Ovary (tissue), 9 donors: Measurements from ENCODE around the gene MOXD1. TPM values are rescaled to one million over a fixed set of nuclear protein-coding genes. Genes with fewer than 3 reads are reported as not detected.

Source experiments
- DNase-seq, 5 donors: peaks; one replicate each; pipeline ENCODE4 v3.0.0-alpha.2; 2019 to 2020
- H3K27ac ChIP-seq, 2 donors: fragments of 200-600 bp; one replicate each; pipeline versions ENCODE4 v1.5.1 to v1.8.0; 2019 to 2022
- H3K27me3 ChIP-seq: fragments of 200-600 bp; one replicate; pipeline ENCODE4 v1.8.0; 2022
- H3K36me3 ChIP-seq: fragments of 200-600 bp; sonication (generic); one replicate; pipeline ENCODE4 v1.5.1; 2019
- H3K4me1 ChIP-seq: one replicate; pipeline ENCODE4 v1.8.1; 2013; ENCODE audit warnings: mild to moderate bottlenecking, moderate library complexity; ENCODE audit not compliant: insufficient read depth
- H3K4me3 ChIP-seq: fragments of 200-600 bp; sonication (generic); one replicate; pipeline ENCODE4 v1.5.1; 2017
- H3K9me3 ChIP-seq, 2 donors: fragments of 200-600 bp in 1 of 2; sonication (generic) in 1 of 2; one replicate each; pipeline versions ENCODE4 v1.5.1 to v1.8.1; 2013 to 2019; ENCODE audit warnings: mild to moderate bottlenecking in 1 of 2, moderate library complexity in 1 of 2
- CTCF ChIP-seq, 3 donors: fragments of 450-650 bp in 2 of 3; fragments of 200-600 bp in 1 of 3; IDR thresholded peaks; one replicate each; pipeline versions ENCODE4 v1.5.1 to v1.8.0; 2016 to 2022; ENCODE audit warnings: antibody characterized with exemption in 3 of 3, mild to moderate bottlenecking in 1 of 3
- EP300 ChIP-seq: sonication (generic); formaldehyde crosslinking; IDR thresholded peaks from one replicate; pipeline ENCODE4 v1.6.1; 2017; ENCODE audit warnings: antibody characterized with exemption
- POLR2A ChIP-seq: fragments of 450-650 bp; IDR thresholded peaks from one replicate; pipeline ENCODE4 v1.6.1; 2017; ENCODE audit warnings: antibody characterized with exemption, mild to moderate bottlenecking, moderate library complexity
- WGBS, 3 donors: extraction: QIAGEN DNeasy Blood & Tissue Kit in 1 of 3; methylation state at CpG; one replicate each; pipeline versions ENCODE4 v1.1.5 to v1.1.7; 2013 to 2017; 5-methylcytosine and 5-hydroxymethylcytosine counted together
- intact Hi-C, 4 donors: fragments of 100-400 bp; cut with DNase I; formaldehyde crosslinking; loops; one replicate each; pipeline versions ENCODE4 v1.11.0 to v1.15.1; 2022 to 2023
- polyA plus RNA-seq, 2 donors: library from polyadenylated mRNA; stranded (reverse); fragments of 200-250 nt in 1 of 2; fragments of 350-450 nt in 1 of 2; fragmentation: Illumina TruSeq in 1 of 2; extraction: RNeasy Lipid Tissue Mini Kit (QIAGEN cat#74804) in 1 of 2; gene quantifications; one replicate each; pipeline ENCODE4 v1.2.3, GENCODE V29; 2013 to 2014
- total RNA-seq, 7 donors: library from RNA; depleted of rRNA in 2 of 7; stranded (reverse); fragments of >200 nt in 2 of 7; fragmentation: NEBNext Ultra II Directional in 3 of 7; extraction: Animal tissue kit (Norgen Biotek cat#: 25700) in 3 of 7; gene quantifications; one replicate each; pipeline versions ENCODE4 v1.1.0 to v1.2.4, GENCODE V29; 2016 to 2023
- donor health status: DM: no; HTN: no; CAD: no; lungs with moderate emphysema.
- donor health status: DM: no; HTN: no; CAD: no.
- donor health status: Bipolar disorder and iron deficiency.
- donor health status: DM: yes; HTN: yes; CAD: no.
- donor health status: DM: no; HTN: no; CAD: no.
- donor health status: DM: yes; HTN: yes; CAD: no.

The MOXD1 gene
- total and polyA plus RNA-seq, 9 donors = 0.31 to 4.2 (median 0.77) TPM

DNA sequence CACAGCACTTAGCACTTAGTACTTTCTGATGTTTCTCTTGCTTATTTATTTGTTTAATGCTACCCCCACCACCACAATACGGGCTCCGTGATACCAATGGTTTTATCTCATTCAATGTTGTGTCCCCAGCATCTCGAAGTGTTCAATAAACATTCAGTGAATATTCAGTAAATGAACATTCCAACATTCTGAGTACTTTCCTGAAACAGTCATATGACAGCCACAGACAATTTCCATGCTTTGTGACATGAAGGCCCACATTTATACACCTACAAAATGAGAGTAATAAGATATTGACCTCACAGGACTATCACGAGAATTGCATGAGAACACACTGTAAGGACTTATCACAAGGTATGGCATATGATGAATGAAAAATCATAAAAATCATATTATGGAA lies 10.8 kb downstream of the MOXD1 start:
- no peak overlapping the region for H3K27ac ChIP-seq
- no peak overlapping the region for H3K4me3 ChIP-seq
- WGBS, 3 donors = 83 to 92% (median 86%) methylated on average over 4 of the region's 4 CpGs
- TF ChIP-seq EP300 (no peak), CTCF (IDR thresholded peaks at IDR 0.05) (no peak), POLR2A (no peak)
- H3K36me3 ChIP-seq = no peaks in the 10 kb centered on the region
- no peak for DNase-seq
- intact Hi-C loops = no loop called here
- no peaks in the 10 kb centered on the region for H3K9me3 ChIP-seq
- no peaks in the 10 kb centered on the region for H3K4me1 ChIP-seq
- H3K27me3 ChIP-seq = no peaks in the 10 kb centered on the region

DNA sequence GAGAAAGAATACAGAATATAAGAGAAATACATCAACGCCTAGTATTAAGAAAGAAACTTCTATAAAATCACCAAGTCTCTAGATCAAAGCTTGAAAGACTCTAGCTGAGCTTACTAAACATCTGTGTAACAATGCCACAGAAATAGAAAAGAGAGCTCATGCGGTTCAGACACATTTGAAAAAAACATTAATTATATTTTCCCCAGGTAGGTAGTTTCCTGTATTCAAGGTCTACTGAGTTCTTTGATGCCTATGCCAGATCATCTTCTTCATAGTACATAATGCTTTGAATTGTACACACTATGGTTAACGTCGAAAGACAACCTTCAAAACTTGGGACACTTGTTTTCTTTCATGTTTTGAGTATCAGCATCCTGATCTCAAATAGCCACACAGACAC lies 11.3 kb downstream of the MOXD1 start:
- H3K4me1 ChIP-seq = no peaks in the 10 kb centered on the region
- intact Hi-C loops = no loop called here
- TF ChIP-seq POLR2A (no peak), CTCF (IDR thresholded peaks at IDR 0.05) (no peak), EP300 (no peak)
- H3K27me3 ChIP-seq = no peaks in the 10 kb centered on the region
- H3K4me3 ChIP-seq = no peak overlapping the region
- WGBS, 3 donors = 84 to 92% (median 88%) methylated on average over 4 of the region's 4 CpGs
- no peak overlapping the region for H3K27ac ChIP-seq
- no peaks in the 10 kb centered on the region for H3K9me3 ChIP-seq
- H3K36me3 ChIP-seq = no peaks in the 10 kb centered on the region
- DNase-seq = no peak

DNA sequence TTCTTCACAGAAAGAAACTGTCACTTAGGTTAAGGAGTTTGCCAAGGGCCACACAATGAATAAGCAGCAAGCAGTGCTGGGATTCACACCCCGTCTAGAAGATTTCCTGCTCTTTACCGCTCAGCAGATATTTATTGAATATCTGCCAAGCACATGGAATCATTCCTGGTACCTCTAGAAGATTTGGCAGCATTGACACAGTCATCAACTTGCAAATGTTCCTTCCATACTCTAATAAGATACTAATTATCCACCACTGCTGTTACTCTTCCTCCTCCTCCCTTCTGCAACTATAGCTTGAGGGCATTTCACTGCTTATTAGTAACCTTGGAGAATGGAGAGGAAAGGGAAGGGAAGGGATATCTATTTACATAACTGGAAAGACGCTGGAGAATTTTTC lies 13.0 kb downstream of the MOXD1 start:
- Histone ChIP-seq H3K9me3 (no peaks in the 10 kb centered on the region), H3K4me1 (no peaks in the 10 kb centered on the region), H3K36me3 (no peaks in the 10 kb centered on the region), H3K27ac (no peak overlapping the region), H3K4me3 (no peak overlapping the region), H3K27me3 (no peaks in the 10 kb centered on the region)
- 26 to 41% (median 36%) methylated on average over 3 of the region's 3 CpGs for WGBS, 3 donors
- DNase-seq = no peak
- intact Hi-C loops = no loop called here
- TF ChIP-seq EP300 = no peak
- no peak for TF ChIP-seq CTCF (IDR thresholded peaks at IDR 0.05)
- TF ChIP-seq POLR2A = no peak

DNA sequence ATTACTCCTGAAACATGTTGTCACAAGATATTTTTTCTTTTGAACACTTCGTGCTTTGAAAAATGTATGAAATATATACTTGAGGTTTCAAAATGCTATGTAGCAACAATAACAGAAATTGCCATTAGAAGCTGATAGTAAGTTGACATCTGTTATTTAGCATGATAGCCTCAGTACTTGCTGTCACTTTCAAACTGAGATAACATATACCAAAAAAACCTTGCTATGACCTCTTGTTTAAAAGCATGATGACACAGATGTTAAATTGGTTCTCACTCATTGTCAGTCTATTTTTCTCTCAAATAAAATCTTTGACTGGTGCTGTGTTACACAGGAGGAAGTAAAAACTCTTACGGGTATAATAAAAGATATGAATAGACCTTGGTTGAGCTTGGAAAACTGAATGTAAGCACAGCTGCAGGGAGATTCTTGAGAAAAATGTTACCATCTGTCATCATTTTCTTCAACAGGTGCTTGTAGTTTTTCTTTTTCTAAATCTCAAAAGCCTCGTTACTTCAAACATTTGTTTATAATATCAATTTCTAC lies 18.6 kb downstream of the MOXD1 start:
- H3K4me1 ChIP-seq = no peaks in the 10 kb centered on the region
- intact Hi-C loops = no loop called here
- WGBS, 3 donors = 30 to 64% (median 39%) methylated on average over 3 of the region's 3 CpGs
- no peak overlapping the region for H3K27ac ChIP-seq
- H3K36me3 ChIP-seq = no peaks in the 10 kb centered on the region
- H3K9me3 ChIP-seq = no peaks in the 10 kb centered on the region
- H3K4me3 ChIP-seq = no peak overlapping the region
- no peak for TF ChIP-seq CTCF (IDR thresholded peaks at IDR 0.05)
- no peak for TF ChIP-seq EP300
- TF ChIP-seq POLR2A = no peak
- H3K27me3 ChIP-seq = no peaks in the 10 kb centered on the region
- no peak for DNase-seq
